ENCODE measurements around the gene LRRC25.

GRCh38 chr19:18418483-18419194, 21.2 kb upstream of the LRRC25 start:
- TF ChIP-seq, protein P1, sequence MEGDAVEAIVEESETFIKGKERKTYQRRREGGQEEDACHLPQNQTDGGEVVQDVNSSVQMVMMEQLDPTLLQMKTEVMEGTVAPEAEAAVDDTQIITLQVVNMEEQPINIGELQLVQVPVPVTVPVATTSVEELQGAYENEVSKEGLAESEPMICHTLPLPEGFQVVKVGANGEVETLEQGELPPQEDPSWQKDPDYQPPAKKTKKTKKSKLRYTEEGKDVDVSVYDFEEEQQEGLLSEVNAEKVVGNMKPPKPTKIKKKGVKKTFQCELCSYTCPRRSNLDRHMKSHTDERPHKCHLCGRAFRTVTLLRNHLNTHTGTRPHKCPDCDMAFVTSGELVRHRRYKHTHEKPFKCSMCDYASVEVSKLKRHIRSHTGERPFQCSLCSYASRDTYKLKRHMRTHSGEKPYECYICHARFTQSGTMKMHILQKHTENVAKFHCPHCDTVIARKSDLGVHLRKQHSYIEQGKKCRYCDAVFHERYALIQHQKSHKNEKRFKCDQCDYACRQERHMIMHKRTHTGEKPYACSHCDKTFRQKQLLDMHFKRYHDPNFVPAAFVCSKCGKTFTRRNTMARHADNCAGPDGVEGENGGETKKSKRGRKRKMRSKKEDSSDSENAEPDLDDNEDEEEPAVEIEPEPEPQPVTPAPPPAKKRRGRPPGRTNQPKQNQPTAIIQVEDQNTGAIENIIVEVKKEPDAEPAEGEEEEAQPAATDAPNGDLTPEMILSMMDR (IDR thresholded peaks at IDR 0.05), result no peak
- TF ChIP-seq POLR2A (IDR thresholded peaks at IDR 0.05), result no peak
